ENCODE data around the gene GDPD5.

DNA sequence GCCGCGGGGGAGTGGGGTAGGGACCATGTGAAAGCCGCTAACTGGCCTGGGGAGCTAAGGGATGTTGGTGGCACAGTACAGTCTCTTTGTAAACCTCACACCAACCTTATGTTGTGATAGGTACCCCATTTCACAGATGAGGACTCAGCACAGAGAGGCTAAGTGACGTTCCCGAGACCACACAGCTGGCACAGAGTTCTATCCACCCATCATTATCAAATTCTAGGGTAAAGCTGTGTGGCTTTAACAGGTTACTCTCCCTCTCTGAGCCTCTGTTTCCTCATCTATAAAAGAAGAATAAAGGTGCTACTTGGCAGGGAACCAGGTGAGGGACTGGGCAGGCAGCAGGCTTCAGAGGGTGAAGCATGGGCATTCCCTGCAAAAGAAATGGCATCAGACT, 1.4 kb upstream of the GDPD5 start:
- TF ChIP-seq, protein P1, sequence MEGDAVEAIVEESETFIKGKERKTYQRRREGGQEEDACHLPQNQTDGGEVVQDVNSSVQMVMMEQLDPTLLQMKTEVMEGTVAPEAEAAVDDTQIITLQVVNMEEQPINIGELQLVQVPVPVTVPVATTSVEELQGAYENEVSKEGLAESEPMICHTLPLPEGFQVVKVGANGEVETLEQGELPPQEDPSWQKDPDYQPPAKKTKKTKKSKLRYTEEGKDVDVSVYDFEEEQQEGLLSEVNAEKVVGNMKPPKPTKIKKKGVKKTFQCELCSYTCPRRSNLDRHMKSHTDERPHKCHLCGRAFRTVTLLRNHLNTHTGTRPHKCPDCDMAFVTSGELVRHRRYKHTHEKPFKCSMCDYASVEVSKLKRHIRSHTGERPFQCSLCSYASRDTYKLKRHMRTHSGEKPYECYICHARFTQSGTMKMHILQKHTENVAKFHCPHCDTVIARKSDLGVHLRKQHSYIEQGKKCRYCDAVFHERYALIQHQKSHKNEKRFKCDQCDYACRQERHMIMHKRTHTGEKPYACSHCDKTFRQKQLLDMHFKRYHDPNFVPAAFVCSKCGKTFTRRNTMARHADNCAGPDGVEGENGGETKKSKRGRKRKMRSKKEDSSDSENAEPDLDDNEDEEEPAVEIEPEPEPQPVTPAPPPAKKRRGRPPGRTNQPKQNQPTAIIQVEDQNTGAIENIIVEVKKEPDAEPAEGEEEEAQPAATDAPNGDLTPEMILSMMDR (IDR thresholded peaks at IDR 0.05), result no peak
- TF ChIP-seq POLR2A (IDR thresholded peaks at IDR 0.05), result no peak

All from uterus (tissue), 2 donors.